OCI-LY1 (cell line): ENCODE measurements around the gene ICE1.

Experiments
- EZH2 ChIP-seq: fragments of 200-600 bp; sonication (generic), shearing (Covaris generic); IDR thresholded peaks from 2 replicates; pipeline ENCODE4 v1.8.0; 2017; ENCODE audit warnings: borderline replicate concordance, mixed run types, mild to moderate bottlenecking, antibody characterized with exemption, low read length, moderate library complexity, mixed read lengths
- TF ChIP-seq, protein P1 (sequence below): fragments of 200-600 bp; sonication (generic), shearing (Covaris generic); IDR thresholded peaks from 2 replicates; pipeline ENCODE4 v1.5.1; 2017; ENCODE audit warnings: mild to moderate bottlenecking, antibody characterized with exemption, low read length, moderate library complexity, mixed read lengths

DNA sequence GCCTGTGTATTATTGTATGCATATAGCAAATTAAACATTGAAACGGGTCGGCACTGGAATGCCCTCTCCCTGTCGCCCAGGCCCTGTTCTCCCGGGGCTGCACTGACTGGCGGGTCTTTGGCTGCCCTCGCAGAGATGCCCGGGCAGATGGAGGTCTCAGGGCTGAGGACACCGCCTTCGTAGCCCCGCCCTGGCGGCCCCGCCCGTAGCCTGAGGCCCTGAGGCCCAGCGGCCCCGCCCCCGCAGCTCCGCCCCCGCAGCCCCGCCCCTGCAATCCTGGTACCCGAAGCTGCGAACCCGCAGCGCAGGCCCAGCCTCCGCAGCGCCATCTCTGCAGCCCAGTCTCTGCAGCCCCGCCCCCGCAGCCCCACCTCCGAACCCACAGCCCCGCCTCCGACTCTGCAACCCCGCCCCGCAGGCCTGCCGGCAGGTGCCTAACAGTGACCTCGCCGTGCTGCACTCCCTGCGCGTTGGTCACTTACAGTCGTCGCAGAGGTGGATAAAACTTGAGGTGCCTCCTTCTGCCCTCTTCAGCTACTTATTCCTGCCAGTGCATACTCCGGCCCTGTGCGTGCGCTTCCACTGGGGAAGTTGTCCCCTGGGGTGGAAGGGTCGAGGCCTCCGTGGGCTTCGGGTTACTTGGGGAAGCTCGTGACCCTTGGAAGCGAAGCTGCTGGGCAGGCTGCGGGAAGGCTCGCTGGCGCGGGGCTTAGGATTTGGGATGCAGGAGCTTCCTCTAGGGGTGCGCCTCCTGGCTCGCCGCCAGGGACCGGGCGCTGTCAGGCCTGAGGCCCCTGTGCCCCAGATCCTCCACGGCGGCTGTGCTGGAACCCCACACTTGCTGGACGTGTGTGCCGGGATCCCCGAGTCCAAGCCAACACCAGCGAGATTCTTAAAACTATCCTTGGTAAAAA, 72.3 kb downstream of the ICE1 start:
- TF ChIP-seq, protein P1, sequence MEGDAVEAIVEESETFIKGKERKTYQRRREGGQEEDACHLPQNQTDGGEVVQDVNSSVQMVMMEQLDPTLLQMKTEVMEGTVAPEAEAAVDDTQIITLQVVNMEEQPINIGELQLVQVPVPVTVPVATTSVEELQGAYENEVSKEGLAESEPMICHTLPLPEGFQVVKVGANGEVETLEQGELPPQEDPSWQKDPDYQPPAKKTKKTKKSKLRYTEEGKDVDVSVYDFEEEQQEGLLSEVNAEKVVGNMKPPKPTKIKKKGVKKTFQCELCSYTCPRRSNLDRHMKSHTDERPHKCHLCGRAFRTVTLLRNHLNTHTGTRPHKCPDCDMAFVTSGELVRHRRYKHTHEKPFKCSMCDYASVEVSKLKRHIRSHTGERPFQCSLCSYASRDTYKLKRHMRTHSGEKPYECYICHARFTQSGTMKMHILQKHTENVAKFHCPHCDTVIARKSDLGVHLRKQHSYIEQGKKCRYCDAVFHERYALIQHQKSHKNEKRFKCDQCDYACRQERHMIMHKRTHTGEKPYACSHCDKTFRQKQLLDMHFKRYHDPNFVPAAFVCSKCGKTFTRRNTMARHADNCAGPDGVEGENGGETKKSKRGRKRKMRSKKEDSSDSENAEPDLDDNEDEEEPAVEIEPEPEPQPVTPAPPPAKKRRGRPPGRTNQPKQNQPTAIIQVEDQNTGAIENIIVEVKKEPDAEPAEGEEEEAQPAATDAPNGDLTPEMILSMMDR = no peak
- no peak for TF ChIP-seq EZH2
